Mucosa of descending colon (tissue), 3 donors: ENCODE results near the gene SORD. TPM values are rescaled to one million over a fixed set of nuclear protein-coding genes. Genes with fewer than 3 reads are reported as not detected.

Experiments
- ATAC-seq: fragments of 200-7000 bp; cut with Tn5 transposase; one replicate; pipeline ENCODE4 v1.9.1; 2020; ENCODE audit warnings: mild to moderate bottlenecking, moderate library complexity
- DNase-seq, 3 donors: peaks; one replicate each; pipeline ENCODE4 v3.0.0-alpha.2; 2020
- H3K36me3 ChIP-seq: fragments of 200-600 bp; one replicate; pipeline ENCODE4 v1.8.0; 2021; ENCODE audit warnings: low read depth, mild to moderate bottlenecking
- H3K4me1 ChIP-seq: fragments of 200-600 bp; one replicate; pipeline ENCODE4 v1.8.0; 2021; ENCODE audit warnings: low read depth, mild to moderate bottlenecking
- H3K4me3 ChIP-seq: fragments of 200-600 bp; one replicate; pipeline ENCODE4 v1.8.0; 2021; ENCODE audit warnings: mild to moderate bottlenecking
- H3K9me3 ChIP-seq: fragments of 200-600 bp; one replicate; pipeline ENCODE4 v1.8.0; 2021; ENCODE audit warnings: mild to moderate bottlenecking
- intact Hi-C, 2 donors: fragments of 100-400 bp; cut with DNase I in 1 of 2; cut with micrococcal nuclease in 1 of 2; formaldehyde crosslinking; loops; one replicate each; pipeline versions ENCODE4 v1.11.0 to v1.11.1; 2022; cut with DNase I, micrococcal nuclease
- total RNA-seq, 3 donors: library from RNA; stranded (reverse); fragmentation: NEBNext Ultra II Directional in 2 of 3; extraction: Animal tissue kit (Norgen Biotek cat#: 25700) in 2 of 3; gene quantifications; one replicate each; pipeline versions ENCODE4 v1.2.1 to v1.2.4, GENCODE V29; 2021 to 2023
- TF ChIP-seq, protein P1 (sequence below): fragments of 200-600 bp; IDR thresholded peaks from one replicate; pipeline ENCODE4 v1.8.0; 2022; ENCODE audit warnings: antibody characterized with exemption, mild to moderate bottlenecking
- donor health status: DM: no; HTN: no; CAD: no; lungs with moderate emphysema.
- donor health status: DM: no; HTN: no; CAD: no.
- donor health status: DM: no; HTN: yes; CAD: no.

The SORD gene
- total RNA-seq, 3 donors from 2014 or later, result 11.7 to 31.1 (median 15.8) TPM

DNA sequence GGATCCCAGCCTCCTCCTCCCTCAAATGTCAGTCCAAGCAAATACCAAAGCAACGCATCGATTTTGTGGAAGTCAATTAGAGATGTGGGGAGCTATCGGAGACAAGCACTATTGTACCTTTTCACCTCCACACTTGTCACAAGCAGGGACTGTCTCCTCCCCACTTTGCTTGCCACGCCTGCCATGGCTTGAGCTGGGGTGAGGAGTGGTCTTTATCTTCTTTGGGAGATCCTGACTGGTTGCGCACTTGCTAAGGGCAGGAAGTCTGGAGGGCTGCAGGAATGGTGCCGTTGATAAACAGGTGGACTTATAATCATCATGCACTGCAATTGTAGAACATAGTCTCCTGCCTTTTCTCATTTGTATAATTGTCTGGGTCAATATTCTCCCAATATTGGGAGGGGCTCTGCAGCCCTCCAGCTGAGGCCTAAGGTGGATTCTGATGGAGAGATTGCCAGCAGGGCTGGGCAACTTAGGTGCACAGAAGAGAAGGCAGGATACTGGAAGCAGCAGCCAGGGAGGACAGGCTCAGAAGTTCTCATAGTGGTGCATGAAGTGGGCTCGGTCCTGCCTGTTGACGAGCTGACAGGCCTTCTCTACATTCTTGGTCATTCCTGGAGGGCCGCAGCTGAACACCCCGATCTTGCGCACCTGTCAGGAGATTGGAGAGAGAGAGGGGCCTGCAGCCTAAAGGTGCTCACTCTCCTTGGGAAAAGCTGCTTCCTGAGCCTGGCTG lies 70.8 kb downstream of the SORD start:
- no peak for ATAC-seq
- H3K4me1 ChIP-seq, result no peaks in the 10 kb centered on the region
- H3K36me3 ChIP-seq, result no peaks in the 10 kb centered on the region
- no peak overlapping the region for H3K4me3 ChIP-seq
- DNase-seq, result no peak
- intact Hi-C loops, result no loop called here
- no peaks in the 10 kb centered on the region for H3K9me3 ChIP-seq
- TF ChIP-seq, protein P1, sequence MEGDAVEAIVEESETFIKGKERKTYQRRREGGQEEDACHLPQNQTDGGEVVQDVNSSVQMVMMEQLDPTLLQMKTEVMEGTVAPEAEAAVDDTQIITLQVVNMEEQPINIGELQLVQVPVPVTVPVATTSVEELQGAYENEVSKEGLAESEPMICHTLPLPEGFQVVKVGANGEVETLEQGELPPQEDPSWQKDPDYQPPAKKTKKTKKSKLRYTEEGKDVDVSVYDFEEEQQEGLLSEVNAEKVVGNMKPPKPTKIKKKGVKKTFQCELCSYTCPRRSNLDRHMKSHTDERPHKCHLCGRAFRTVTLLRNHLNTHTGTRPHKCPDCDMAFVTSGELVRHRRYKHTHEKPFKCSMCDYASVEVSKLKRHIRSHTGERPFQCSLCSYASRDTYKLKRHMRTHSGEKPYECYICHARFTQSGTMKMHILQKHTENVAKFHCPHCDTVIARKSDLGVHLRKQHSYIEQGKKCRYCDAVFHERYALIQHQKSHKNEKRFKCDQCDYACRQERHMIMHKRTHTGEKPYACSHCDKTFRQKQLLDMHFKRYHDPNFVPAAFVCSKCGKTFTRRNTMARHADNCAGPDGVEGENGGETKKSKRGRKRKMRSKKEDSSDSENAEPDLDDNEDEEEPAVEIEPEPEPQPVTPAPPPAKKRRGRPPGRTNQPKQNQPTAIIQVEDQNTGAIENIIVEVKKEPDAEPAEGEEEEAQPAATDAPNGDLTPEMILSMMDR, result no peak

DNA sequence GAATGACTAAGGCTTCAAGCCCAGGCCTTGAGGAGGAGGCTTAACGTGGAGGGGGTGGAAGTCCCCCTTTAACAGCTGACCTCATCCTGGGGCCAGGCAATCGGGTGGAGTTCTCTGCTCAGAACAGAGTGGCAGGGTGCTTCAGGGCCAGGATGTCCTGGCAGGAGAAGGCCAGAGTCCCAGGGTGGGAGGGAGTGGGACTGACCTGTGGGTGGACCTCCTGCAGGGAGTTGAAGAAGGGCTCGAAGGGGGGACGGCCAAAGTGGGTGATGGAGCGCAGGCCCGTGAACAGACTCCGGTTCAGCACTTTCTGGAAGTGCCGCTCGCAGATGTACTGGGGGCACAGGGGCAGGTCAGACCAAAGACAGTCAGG lies 71.3 kb downstream of the SORD start:
- H3K9me3 ChIP-seq, result no peaks in the 10 kb centered on the region
- TF ChIP-seq, protein P1, result no peak
- no peak for ATAC-seq
- H3K4me1 ChIP-seq, result no peaks in the 10 kb centered on the region
- H3K36me3 ChIP-seq, result no peaks in the 10 kb centered on the region
- intact Hi-C loops, result no loop called here
- H3K4me3 ChIP-seq, result no peak overlapping the region
- no peak for DNase-seq

DNA sequence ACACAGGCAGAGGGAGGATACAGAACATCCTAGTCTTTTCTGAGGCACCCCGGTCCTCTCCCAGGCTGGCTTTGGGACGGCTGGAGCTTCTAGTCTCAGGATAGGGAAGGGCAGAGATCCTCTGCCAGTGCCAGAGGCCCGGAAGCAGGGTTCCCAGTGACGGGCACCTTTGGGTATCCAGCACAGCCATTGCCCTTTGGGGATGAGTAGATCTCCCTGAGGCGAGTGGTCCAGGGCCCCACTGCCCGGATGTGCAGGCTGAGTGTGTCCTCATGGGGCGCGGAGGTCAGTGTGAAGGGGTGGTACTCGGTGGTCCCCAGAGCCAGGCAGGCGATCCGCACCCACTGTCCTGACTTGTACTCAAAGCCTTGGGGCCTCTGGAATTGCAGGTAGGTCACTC lies 72.7 kb downstream of the SORD start:
- Histone ChIP-seq H3K4me3 (no peak overlapping the region), H3K4me1 (no peaks in the 10 kb centered on the region), H3K9me3 (no peaks in the 10 kb centered on the region), H3K36me3 (no peaks in the 10 kb centered on the region)
- TF ChIP-seq, protein P1, result no peak
- DNase-seq, result no peak
- intact Hi-C loops, result no loop called here
- no peak for ATAC-seq

DNA sequence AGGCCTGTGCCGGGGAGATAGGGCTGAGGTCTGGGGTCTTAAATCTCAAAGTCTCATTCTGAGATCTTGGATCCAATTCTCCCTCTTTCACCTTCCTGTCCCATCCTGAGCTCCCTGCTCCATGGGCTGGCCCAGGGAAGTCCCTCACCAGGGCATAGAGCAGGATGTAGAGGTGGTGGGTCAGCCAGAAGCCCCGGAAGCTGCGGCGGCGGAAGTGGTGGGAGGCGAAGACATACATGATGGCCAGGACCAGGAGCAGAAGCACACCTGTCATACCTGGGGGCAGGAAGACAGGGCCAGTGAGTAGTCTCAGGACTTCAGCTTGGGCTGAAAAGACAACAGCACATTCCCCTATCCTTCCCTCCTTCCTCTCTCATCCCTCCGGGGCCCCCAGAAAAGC lies 74.5 kb downstream of the SORD start:
- no peaks in the 10 kb centered on the region for H3K4me1 ChIP-seq
- H3K4me3 ChIP-seq, result no peak overlapping the region
- no peaks in the 10 kb centered on the region for H3K9me3 ChIP-seq
- no peak for ATAC-seq
- intact Hi-C loops, result no loop called here
- TF ChIP-seq, protein P1, result no peak
- no peak for DNase-seq
- no peaks in the 10 kb centered on the region for H3K36me3 ChIP-seq

DNA sequence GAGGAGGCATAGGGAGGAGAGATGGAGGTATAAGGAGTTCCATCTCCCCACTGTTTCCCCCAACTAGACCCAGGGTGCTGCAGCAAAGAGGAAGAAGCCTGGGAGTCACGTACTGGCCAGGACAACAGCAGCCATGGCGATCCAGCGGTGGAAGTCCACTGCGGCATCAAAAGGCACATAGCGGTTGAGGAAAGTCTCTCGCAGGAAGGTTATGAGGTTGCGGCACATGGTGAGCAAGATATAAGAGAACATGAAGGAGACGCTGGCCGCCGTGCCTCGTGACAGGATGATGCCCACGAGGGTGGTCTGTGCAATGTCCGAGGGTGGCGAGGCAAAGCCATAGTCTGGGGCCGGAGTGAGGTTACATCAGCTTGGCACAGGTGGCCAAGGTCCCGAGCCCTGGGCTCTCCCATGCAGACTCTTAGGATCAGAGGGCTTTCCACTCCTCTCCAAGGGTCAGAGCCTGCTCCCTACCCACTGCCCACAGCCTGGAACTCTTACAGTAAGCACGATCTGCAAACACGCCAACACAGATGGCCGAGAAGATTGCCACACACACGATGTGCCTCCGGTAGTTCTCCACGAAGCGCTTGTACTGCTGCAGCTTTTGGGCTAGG lies 76.7 kb downstream of the SORD start:
- no peak for ATAC-seq

More for the DNA sequence above, 76.7 kb downstream of the SORD start:
- H3K36me3 ChIP-seq, result no peaks in the 10 kb centered on the region
- no peak for DNase-seq
- no peak overlapping the region for H3K4me3 ChIP-seq
- TF ChIP-seq, protein P1, result no peak
- intact Hi-C loops, result no loop called here
- no peaks in the 10 kb centered on the region for H3K4me1 ChIP-seq
- H3K9me3 ChIP-seq, result no peaks in the 10 kb centered on the region
